ENCODE results near the gene SERP2. TPM values are rescaled to one million over a fixed set of nuclear protein-coding genes. Genes with fewer than 3 reads are reported as not detected.

Gene SERP2
- total RNA-seq, 1 experiment from 2014 or later, result not detected

DNA sequence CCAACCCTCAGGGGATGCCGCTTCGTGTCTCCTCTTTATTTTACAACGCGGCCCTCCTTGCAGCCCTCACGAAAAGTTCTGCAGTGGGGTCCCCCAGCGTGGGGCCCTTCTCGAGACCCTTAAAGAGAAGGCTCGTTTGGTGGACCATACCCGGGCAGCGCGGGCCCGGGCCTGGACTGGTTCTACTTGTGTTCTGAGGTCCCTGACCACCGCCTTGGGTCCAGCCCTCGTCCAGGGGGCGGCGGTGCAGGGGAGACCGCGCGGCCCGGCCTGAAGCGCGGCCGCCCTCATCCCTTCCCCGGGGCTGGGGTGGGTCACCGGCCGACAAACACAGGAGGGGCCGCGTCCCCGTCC is 400 bp upstream of the SERP2 start:
- Histone ChIP-seq H3K9ac (ENCODE audit: low read length) (no peak overlapping the region), H3K4me3 (replicated peaks in 1 of 2; ENCODE audit: low read depth in 1 of 2, low read length in 2 of 2) (no peak overlapping the region), H3K27ac (ENCODE audit: low read depth, low read length) (no peak overlapping the region), H3K4me2 (ENCODE audit: low read length) (no peak overlapping the region), H3K9me2 (ENCODE audit: insufficient read depth) (no peaks in the 10 kb centered on the region), H3K79me2 (ENCODE audit: insufficient read depth, low read length) (no peaks in the 10 kb centered on the region), H4K20me1 (ENCODE audit: insufficient read depth) (no peaks in the 10 kb centered on the region), H3K4me1 (ENCODE audit: control insufficient read depth in 1 of 2, insufficient read depth in 2 of 2, low read length in 2 of 2) (peaks cover 0 to 12% of the 10 kb centered on the region in 2 experiments; a peak in 2 of 4 replicates), H3K27me3 (ENCODE audit: insufficient read depth, low read length) (no peaks in the 10 kb centered on the region), H2AFZ (ENCODE audit: low read depth, low read length, poor library complexity, severe bottlenecking) (no peak overlapping the region), H3K36me3 (ENCODE audit: control insufficient read depth in 1 of 2, insufficient read depth in 2 of 2, low read length in 2 of 2) (no peaks in the 10 kb centered on the region), H3K9me3 (ENCODE audit: control insufficient read depth in 1 of 2, insufficient read depth in 1 of 2, low read depth in 1 of 2, low read length in 2 of 2) (no peaks in the 10 kb centered on the region)
- intact Hi-C loops (cut with micrococcal nuclease), result no loop called here
- ChIA-PET RAD21 (ENCODE audit: low non-redundant PET in 1 of 2, low total read pairs in 2 of 2, uncharacterized antibody in 2 of 2, unreplicated experiment in 2 of 2) (no interaction called here), CTCF (no interaction called here), POLR2A (no interaction called here)
- no peak for DNase-seq (ENCODE audit: low read depth, low spot score)
- TF ChIP-seq, protein P1, sequence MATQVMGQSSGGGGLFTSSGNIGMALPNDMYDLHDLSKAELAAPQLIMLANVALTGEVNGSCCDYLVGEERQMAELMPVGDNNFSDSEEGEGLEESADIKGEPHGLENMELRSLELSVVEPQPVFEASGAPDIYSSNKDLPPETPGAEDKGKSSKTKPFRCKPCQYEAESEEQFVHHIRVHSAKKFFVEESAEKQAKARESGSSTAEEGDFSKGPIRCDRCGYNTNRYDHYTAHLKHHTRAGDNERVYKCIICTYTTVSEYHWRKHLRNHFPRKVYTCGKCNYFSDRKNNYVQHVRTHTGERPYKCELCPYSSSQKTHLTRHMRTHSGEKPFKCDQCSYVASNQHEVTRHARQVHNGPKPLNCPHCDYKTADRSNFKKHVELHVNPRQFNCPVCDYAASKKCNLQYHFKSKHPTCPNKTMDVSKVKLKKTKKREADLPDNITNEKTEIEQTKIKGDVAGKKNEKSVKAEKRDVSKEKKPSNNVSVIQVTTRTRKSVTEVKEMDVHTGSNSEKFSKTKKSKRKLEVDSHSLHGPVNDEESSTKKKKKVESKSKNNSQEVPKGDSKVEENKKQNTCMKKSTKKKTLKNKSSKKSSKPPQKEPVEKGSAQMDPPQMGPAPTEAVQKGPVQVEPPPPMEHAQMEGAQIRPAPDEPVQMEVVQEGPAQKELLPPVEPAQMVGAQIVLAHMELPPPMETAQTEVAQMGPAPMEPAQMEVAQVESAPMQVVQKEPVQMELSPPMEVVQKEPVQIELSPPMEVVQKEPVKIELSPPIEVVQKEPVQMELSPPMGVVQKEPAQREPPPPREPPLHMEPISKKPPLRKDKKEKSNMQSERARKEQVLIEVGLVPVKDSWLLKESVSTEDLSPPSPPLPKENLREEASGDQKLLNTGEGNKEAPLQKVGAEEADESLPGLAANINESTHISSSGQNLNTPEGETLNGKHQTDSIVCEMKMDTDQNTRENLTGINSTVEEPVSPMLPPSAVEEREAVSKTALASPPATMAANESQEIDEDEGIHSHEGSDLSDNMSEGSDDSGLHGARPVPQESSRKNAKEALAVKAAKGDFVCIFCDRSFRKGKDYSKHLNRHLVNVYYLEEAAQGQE (IDR thresholded peaks at IDR 0.05; ENCODE audit: low read depth), result no peak
- TF ChIP-seq SIN3A (IDR thresholded peaks at IDR 0.05; ENCODE audit: low read depth), result no peak
- TF ChIP-seq, protein P2, sequence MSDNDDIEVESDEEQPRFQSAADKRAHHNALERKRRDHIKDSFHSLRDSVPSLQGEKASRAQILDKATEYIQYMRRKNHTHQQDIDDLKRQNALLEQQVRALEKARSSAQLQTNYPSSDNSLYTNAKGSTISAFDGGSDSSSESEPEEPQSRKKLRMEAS (IDR thresholded peaks at IDR 0.05), result no peak
- no peak for TF ChIP-seq ZFX (IDR thresholded peaks at IDR 0.05)
- no peak for TF ChIP-seq SP1 (IDR thresholded peaks at IDR 0.05; ENCODE audit: low read depth)
- no peak for TF ChIP-seq TCF7L2 (IDR thresholded peaks at IDR 0.05; ENCODE audit: borderline replicate concordance, extremely low read depth, insufficient read depth, insufficient read length)
- TF ChIP-seq FOSL1 (IDR thresholded peaks at IDR 0.05; ENCODE audit: low read depth), result no peak
- TF ChIP-seq, protein P3, sequence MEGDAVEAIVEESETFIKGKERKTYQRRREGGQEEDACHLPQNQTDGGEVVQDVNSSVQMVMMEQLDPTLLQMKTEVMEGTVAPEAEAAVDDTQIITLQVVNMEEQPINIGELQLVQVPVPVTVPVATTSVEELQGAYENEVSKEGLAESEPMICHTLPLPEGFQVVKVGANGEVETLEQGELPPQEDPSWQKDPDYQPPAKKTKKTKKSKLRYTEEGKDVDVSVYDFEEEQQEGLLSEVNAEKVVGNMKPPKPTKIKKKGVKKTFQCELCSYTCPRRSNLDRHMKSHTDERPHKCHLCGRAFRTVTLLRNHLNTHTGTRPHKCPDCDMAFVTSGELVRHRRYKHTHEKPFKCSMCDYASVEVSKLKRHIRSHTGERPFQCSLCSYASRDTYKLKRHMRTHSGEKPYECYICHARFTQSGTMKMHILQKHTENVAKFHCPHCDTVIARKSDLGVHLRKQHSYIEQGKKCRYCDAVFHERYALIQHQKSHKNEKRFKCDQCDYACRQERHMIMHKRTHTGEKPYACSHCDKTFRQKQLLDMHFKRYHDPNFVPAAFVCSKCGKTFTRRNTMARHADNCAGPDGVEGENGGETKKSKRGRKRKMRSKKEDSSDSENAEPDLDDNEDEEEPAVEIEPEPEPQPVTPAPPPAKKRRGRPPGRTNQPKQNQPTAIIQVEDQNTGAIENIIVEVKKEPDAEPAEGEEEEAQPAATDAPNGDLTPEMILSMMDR (IDR thresholded peaks at IDR 0.05 in 2 of 3, conservative IDR thresholded peaks at IDR 0.05 in 1 of 3; ENCODE audit: borderline replicate concordance in 1 of 3, insufficient read depth in 1 of 3, low read depth in 2 of 3, low read length in 2 of 3), result no peak
- no peak for TF ChIP-seq CBX3 (IDR thresholded peaks at IDR 0.05; ENCODE audit: low read depth)
- TF ChIP-seq POLR2AphosphoS5 (IDR thresholded peaks at IDR 0.05; ENCODE audit: low read depth, low read length), result no peak
- TF ChIP-seq, protein P4, sequence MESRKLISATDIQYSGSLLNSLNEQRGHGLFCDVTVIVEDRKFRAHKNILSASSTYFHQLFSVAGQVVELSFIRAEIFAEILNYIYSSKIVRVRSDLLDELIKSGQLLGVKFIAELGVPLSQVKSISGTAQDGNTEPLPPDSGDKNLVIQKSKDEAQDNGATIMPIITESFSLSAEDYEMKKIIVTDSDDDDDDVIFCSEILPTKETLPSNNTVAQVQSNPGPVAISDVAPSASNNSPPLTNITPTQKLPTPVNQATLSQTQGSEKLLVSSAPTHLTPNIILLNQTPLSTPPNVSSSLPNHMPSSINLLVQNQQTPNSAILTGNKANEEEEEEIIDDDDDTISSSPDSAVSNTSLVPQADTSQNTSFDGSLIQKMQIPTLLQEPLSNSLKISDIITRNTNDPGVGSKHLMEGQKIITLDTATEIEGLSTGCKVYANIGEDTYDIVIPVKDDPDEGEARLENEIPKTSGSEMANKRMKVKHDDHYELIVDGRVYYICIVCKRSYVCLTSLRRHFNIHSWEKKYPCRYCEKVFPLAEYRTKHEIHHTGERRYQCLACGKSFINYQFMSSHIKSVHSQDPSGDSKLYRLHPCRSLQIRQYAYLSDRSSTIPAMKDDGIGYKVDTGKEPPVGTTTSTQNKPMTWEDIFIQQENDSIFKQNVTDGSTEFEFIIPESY (IDR thresholded peaks at IDR 0.05; ENCODE audit: extremely low read depth, insufficient replicate concordance, low read length), result no peak
- no peak for TF ChIP-seq RAD21 (IDR thresholded peaks at IDR 0.05; ENCODE audit: low read depth)
- TF ChIP-seq CEBPB (IDR thresholded peaks at IDR 0.05; ENCODE audit: low read depth), result no peak
- no peak for TF ChIP-seq ELF1 (IDR thresholded peaks at IDR 0.05; ENCODE audit: borderline replicate concordance, low read depth)
- no peak for TF ChIP-seq JUND (IDR thresholded peaks at IDR 0.05)
- no peak for TF ChIP-seq EZH2 (IDR thresholded peaks at IDR 0.05)
- TF ChIP-seq EGR1 (IDR thresholded peaks at IDR 0.05; ENCODE audit: low read depth), result no peak
- no TSS peak for BruUV-seq (replicated peaks)
- ATAC-seq, result no peak

Measured in HCT116 (cell line).